Measurements from ENCODE around the gene MCUB.

GRCh38 chr4:109610489-109610888, 50.4 kb downstream of the MCUB start:
- TF ChIP-seq, protein P1, sequence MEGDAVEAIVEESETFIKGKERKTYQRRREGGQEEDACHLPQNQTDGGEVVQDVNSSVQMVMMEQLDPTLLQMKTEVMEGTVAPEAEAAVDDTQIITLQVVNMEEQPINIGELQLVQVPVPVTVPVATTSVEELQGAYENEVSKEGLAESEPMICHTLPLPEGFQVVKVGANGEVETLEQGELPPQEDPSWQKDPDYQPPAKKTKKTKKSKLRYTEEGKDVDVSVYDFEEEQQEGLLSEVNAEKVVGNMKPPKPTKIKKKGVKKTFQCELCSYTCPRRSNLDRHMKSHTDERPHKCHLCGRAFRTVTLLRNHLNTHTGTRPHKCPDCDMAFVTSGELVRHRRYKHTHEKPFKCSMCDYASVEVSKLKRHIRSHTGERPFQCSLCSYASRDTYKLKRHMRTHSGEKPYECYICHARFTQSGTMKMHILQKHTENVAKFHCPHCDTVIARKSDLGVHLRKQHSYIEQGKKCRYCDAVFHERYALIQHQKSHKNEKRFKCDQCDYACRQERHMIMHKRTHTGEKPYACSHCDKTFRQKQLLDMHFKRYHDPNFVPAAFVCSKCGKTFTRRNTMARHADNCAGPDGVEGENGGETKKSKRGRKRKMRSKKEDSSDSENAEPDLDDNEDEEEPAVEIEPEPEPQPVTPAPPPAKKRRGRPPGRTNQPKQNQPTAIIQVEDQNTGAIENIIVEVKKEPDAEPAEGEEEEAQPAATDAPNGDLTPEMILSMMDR (IDR thresholded peaks at IDR 0.05), result no peak
- TF ChIP-seq POLR2A (IDR thresholded peaks at IDR 0.05), result no peak

Measured in adrenal gland (tissue), 5 donors.